ENCODE measurements around the gene DHX32. TPM values are rescaled to one million over a fixed set of nuclear protein-coding genes. Genes with fewer than 3 reads are reported as not detected.
"Not testable (repeated sequence)": the region's sequence is repeated elsewhere in the genome, so short reads cannot be mapped to it uniquely, and the experiment has no call there.

The DHX32 gene
- total and polyA plus RNA-seq, 2 of the 4 experiments (the other 2 are of a cell fraction), result 15.6 to 27.8 TPM

GRCh38 chr10:125916977-125917376 lies 35.9 kb upstream of the DHX32 start:
- H2AK5ac ChIP-seq (ENCODE audit: low read depth, low read length), result no peak overlapping the region
- no peak overlapping the region for H2AK9ac ChIP-seq (replicated peaks; ENCODE audit: low read depth, low read length, poor library complexity)
- in situ Hi-C loops (cut with MboI; ENCODE audit: low sequenced_read_pairs) (no loop called here), dilution Hi-C loops (cut with HindIII; ENCODE audit: low sequenced_read_pairs, unreplicated experiment) (no loop called here), intact Hi-C loops (cut with micrococcal nuclease) (no loop called here)
- H3K27me3 ChIP-seq (ENCODE audit: control insufficient read depth, insufficient read depth, low read length), result no peaks in the 10 kb centered on the region
- H3K23ac ChIP-seq (ENCODE audit: low read depth, low read length), result no peak overlapping the region
- POLR2A ChIA-PET (ENCODE audit: unreplicated experiment), result no interaction called here
- no peak overlapping the region for H3K18ac ChIP-seq (ENCODE audit: low read depth, low read length)
- no peak overlapping the region for H2BK15ac ChIP-seq (ENCODE audit: low read depth, low read length)
- no peak overlapping the region for H3K14ac ChIP-seq (replicated peaks; ENCODE audit: low read depth, low read length)
- H4K8ac ChIP-seq (ENCODE audit: low read depth in 2 of 2, low read length in 2 of 2), result no peak overlapping the region
- no CpG with 5 or more reads among the region's 3 CpGs for whole genome bisulfite sequencing, 2 experiments (ENCODE audit: extremely low coverage in 2 of 2, insufficient read length in 1 of 2)
- no peak overlapping the region for H2BK5ac ChIP-seq (ENCODE audit: low read depth, low read length, poor library complexity, severe bottlenecking)
- H3K9ac ChIP-seq (ENCODE audit: low read depth, low read length), result no peak overlapping the region
- TF ChIP-seq USF2 (IDR thresholded peaks at IDR 0.05; ENCODE audit: low read depth, low read length) (no peak), MXI1 (IDR thresholded peaks at IDR 0.05; ENCODE audit: borderline replicate concordance, low read depth, low read length) (no peak), MAFK (IDR thresholded peaks at IDR 0.05; ENCODE audit: low read depth, low read length) (0 out of 2 replicates have a peak, but pooled peaks have one; percentile 35), FOS (IDR thresholded peaks at IDR 0.05; ENCODE audit: low read depth, low read length) (no peak), MAZ (IDR thresholded peaks at IDR 0.05; ENCODE audit: borderline replicate concordance, low read depth, low read length) (no peak)
- H3K4me2 ChIP-seq (ENCODE audit: low read depth, low read length), result no peak overlapping the region
- H2BK20ac ChIP-seq (ENCODE audit: low read depth, low read length), result no peak overlapping the region
- H3K79me1 ChIP-seq (ENCODE audit: low read depth in 1 of 2, low read length in 2 of 2), result no peaks in the 10 kb centered on the region
- H3K4me1 ChIP-seq (ENCODE audit: control insufficient read depth, insufficient read depth, low read length), result peaks cover 4% of the 10 kb centered on the region; the same call in 1 of the 2 replicates
- no peak for ATAC-seq (ENCODE audit: low read depth)
- H3K27ac ChIP-seq (ENCODE audit: insufficient read depth, low read length), result no peak overlapping the region
- no peak overlapping the region for H3K56ac ChIP-seq (ENCODE audit: extremely low read depth, insufficient read depth, low read length)
- H4K5ac ChIP-seq (ENCODE audit: low read depth, low read length), result no peak overlapping the region
- CTCF ChIA-PET, result no interaction called here
- no peak for DNase-seq
- H3K9me3 ChIP-seq (ENCODE audit: control insufficient read depth, insufficient read depth, low read length), result no peaks in the 10 kb centered on the region
- BruUV-seq (replicated peaks), result no TSS peak
- no peak overlapping the region for H3K4ac ChIP-seq (ENCODE audit: low read depth, low read length)
- no peaks in the 10 kb centered on the region for H3K36me3 ChIP-seq (ENCODE audit: control insufficient read depth, insufficient read depth, low read length)
- no peak overlapping the region for H3K4me3 ChIP-seq (ENCODE audit: insufficient read depth, low read depth, low read length)
- H3K9me1 ChIP-seq (ENCODE audit: insufficient read depth, low read length), result no peaks in the 10 kb centered on the region
- no peak overlapping the region for H2BK120ac ChIP-seq (ENCODE audit: low read depth, low read length)
- no peaks in the 10 kb centered on the region for H4K20me1 ChIP-seq (ENCODE audit: insufficient read depth, low read length)
- H2AFZ ChIP-seq (replicated peaks; ENCODE audit: low read length, poor library complexity), result no peak overlapping the region
- no peak overlapping the region for H4K91ac ChIP-seq (ENCODE audit: insufficient read depth, low read depth, low read length)

GRCh38 chr10:125913277-125913676 lies 32.2 kb upstream of the DHX32 start:
- H2AFZ ChIP-seq (replicated peaks; ENCODE audit: low read length, poor library complexity); H4K20me1 ChIP-seq (ENCODE audit: insufficient read depth, low read length); BruUV-seq (replicated peaks); H3K4me2 ChIP-seq (ENCODE audit: low read depth, low read length); H4K5ac ChIP-seq (ENCODE audit: low read depth, low read length); H3K79me1 ChIP-seq (ENCODE audit: low read depth in 1 of 2, low read length in 2 of 2); H3K9me3 ChIP-seq (ENCODE audit: control insufficient read depth, insufficient read depth, low read length); H3K27me3 ChIP-seq (ENCODE audit: control insufficient read depth, insufficient read depth, low read length); dilution Hi-C loops (cut with HindIII; ENCODE audit: low sequenced_read_pairs, unreplicated experiment); H2BK120ac ChIP-seq (ENCODE audit: low read depth, low read length); H2BK15ac ChIP-seq (ENCODE audit: low read depth, low read length); H2BK20ac ChIP-seq (ENCODE audit: low read depth, low read length); H3K4me3 ChIP-seq (ENCODE audit: insufficient read depth, low read depth, low read length); in situ Hi-C loops (cut with MboI; ENCODE audit: low sequenced_read_pairs); H2AK5ac ChIP-seq (ENCODE audit: low read depth, low read length); DNase-seq; H3K18ac ChIP-seq (ENCODE audit: low read depth, low read length); H3K36me3 ChIP-seq (ENCODE audit: control insufficient read depth, insufficient read depth, low read length); H4K91ac ChIP-seq (ENCODE audit: insufficient read depth, low read depth, low read length); H3K9ac ChIP-seq (ENCODE audit: low read depth, low read length); H3K4me1 ChIP-seq (ENCODE audit: control insufficient read depth, insufficient read depth, low read length); H3K4ac ChIP-seq (ENCODE audit: low read depth, low read length); H2AK9ac ChIP-seq (replicated peaks; ENCODE audit: low read depth, low read length, poor library complexity); intact Hi-C loops (cut with micrococcal nuclease); POLR2A ChIA-PET (ENCODE audit: unreplicated experiment); H3K14ac ChIP-seq (replicated peaks; ENCODE audit: low read depth, low read length); CTCF ChIA-PET; H3K9me1 ChIP-seq (ENCODE audit: insufficient read depth, low read length); H3K27ac ChIP-seq (ENCODE audit: insufficient read depth, low read length); H3K23ac ChIP-seq (ENCODE audit: low read depth, low read length); H2BK5ac ChIP-seq (ENCODE audit: low read depth, low read length, poor library complexity, severe bottlenecking); H3K56ac ChIP-seq (ENCODE audit: extremely low read depth, insufficient read depth, low read length); H4K8ac ChIP-seq (ENCODE audit: low read depth in 2 of 2, low read length in 2 of 2): not testable (repeated sequence)
- WGBS, 2 experiments (ENCODE audit: extremely low coverage in 2 of 2, insufficient read length in 1 of 2), result 30% methylated on average over 2 of the region's 6 CpGs; no CpG with 5 or more reads in 1 of the 2 experiments
- peak; percentile 66 for ATAC-seq (ENCODE audit: low read depth)

Data from IMR-90 (cell line).